NCI-H69 (cell line): Measurements from ENCODE around the gene CPXM2.

Experiments
- DNase-seq: peaks from one replicate; lab custom pipeline; 2025; lab: John Stamatoyannopoulos, UW

Gene CPXM2

GRCh38 chr10:123772645-123773508 is 118.7 kb downstream of the CPXM2 start:
- no peak for DNase-seq

GRCh38 chr10:123771877-123772644 is 119.5 kb downstream of the CPXM2 start:
- no peak for DNase-seq

GRCh38 chr10:123769647-123770046 is 122.0 kb downstream of the CPXM2 start:
- DNase-seq, result no peak

- DNase-seq, result no peak
Measured at GRCh38 chr10:123766761-123767160, 124.8 kb downstream of the CPXM2 start.

GRCh38 chr10:123766012-123766411 is 125.6 kb downstream of the CPXM2 start:
- DNase-seq, result no peak

GRCh38 chr10:123761666-123762230 is 129.9 kb downstream of the CPXM2 start:
- no peak for DNase-seq

GRCh38 chr10:123761038-123761428 is 130.6 kb downstream of the CPXM2 start:
- no peak for DNase-seq

- DNase-seq, result no peak
Measured at GRCh38 chr10:123760356-123761037, 131.1 kb downstream of the CPXM2 start.

- no peak for DNase-seq
Measured at GRCh38 chr10:123759501-123760031, 132.0 kb downstream of the CPXM2 start.

- DNase-seq, result no peak
Measured at GRCh38 chr10:123759041-123759440, 132.6 kb downstream of the CPXM2 start.

- DNase-seq, result no peak
Measured at GRCh38 chr10:123757853-123758252, 133.8 kb downstream of the CPXM2 start.

GRCh38 chr10:123755061-123755460 is 136.5 kb downstream of the CPXM2 start:
- no peak for DNase-seq

GRCh38 chr10:123754123-123754522 is 137.5 kb downstream of the CPXM2 start:
- no peak for DNase-seq

GRCh38 chr10:123751342-123752134 is 140.1 kb downstream of the CPXM2 start:
- no peak for DNase-seq

GRCh38 chr10:123750901-123751300 is 140.7 kb downstream of the CPXM2 start:
- DNase-seq, result no peak

- no peak for DNase-seq
Measured at GRCh38 chr10:123748711-123749110, 142.9 kb downstream of the CPXM2 start.

- no peak for DNase-seq
Measured at GRCh38 chr10:123747426-123747825, 144.2 kb downstream of the CPXM2 start.

- DNase-seq, result no peak
Measured at GRCh38 chr10:123746942-123747341, 144.7 kb downstream of the CPXM2 start.

GRCh38 chr10:123746520-123746919 is 145.1 kb downstream of the CPXM2 start:
- DNase-seq, result no peak

GRCh38 chr10:123746061-123746460 is 145.5 kb downstream of the CPXM2 start:
- DNase-seq, result no peak

- no peak for DNase-seq
Measured at GRCh38 chr10:123744224-123744536, 147.4 kb downstream of the CPXM2 start.
